A673 (cell line): ENCODE measurements around the gene NKD1.

Experiments used
- CTCF ChIP-seq: fragments of 300-800, 200-600 bp; sonication (generic); conservative IDR thresholded peaks from 2 replicates; pipeline ENCODE4 v1.5.1; 2017; ENCODE audit warnings: low read depth, mild to moderate bottlenecking, antibody characterized with exemption, low read length, moderate library complexity, mixed read lengths
- EZH2 ChIP-seq: fragments of 200-600 bp; sonication (generic); IDR thresholded peaks from 2 replicates; pipeline ENCODE4 v1.6.1; 2017; ENCODE audit warnings: borderline replicate concordance, low read depth, mild to moderate bottlenecking, mixed read lengths, antibody characterized with exemption, low read length; ENCODE audit not compliant: poor library complexity, severe bottlenecking

- TF ChIP-seq CTCF = no peak
- TF ChIP-seq EZH2 = no peak
These were observed 22.9 kb upstream of the NKD1 start for GRCh38 chr16:50525262-50525661.
